AML-193 (cell line): Measurements from ENCODE around the gene SERPINA6.
"Not testable (repeated sequence)": the region's sequence is repeated elsewhere in the genome, so short reads cannot be mapped to it uniquely, and the experiment has no call there.

Experiments used
- DNase-seq, 2 experiments: peaks; one replicate each; lab custom pipeline; 2025; lab: John Stamatoyannopoulos, UW

The SERPINA6 gene

GRCh38 chr14:94354638-94355185 lies 31.6 kb upstream of the SERPINA6 start:
- DNase-seq = no peak

- DNase-seq = not testable (repeated sequence)
These were observed 31.1 kb upstream of the SERPINA6 start for GRCh38 chr14:94354190-94354589.

DNA sequence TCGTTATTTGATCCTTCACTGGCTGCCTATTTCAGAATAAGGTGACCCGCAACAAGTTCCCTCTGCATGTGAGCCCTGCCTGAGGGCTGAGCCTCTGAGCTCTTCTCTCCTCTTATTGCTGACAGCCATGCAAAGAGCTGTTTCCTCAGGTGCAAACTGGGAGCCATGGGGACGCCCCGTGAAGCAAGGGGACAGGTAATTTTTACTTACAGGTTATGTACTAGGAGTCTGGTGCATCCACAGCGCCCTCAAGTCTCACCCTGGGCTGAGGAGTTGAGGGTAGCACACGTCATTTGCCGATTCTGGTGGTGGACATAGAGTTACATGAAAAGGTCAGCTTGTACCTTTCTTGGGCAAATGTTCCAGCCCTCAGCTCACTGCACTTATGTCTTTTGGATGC lies 26.1 kb upstream of the SERPINA6 start:
- DNase-seq = no peak

DNA sequence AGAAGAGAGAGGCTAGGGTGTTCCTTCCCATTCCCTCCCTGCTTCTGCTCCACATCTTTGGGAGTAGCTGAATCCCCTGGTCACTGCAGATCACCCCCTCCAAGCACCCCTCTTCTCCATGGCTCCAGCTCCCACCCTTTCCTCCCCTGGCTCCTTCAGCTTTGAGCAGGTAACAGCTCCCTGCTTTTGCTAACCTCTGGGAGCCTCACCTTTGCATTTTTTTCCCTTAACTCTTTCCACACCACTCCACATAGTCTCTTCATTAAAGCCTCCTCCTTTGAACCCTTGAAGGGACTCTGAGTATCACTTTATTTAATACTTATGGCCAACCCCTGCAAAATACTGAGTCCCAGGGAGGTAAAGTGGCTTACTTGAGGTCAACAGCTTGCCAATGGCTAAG lies 25.7 kb upstream of the SERPINA6 start:
- DNase-seq = no peak

GRCh38 chr14:94346841-94347240 lies 23.7 kb upstream of the SERPINA6 start:
- DNase-seq = no peak

DNA sequence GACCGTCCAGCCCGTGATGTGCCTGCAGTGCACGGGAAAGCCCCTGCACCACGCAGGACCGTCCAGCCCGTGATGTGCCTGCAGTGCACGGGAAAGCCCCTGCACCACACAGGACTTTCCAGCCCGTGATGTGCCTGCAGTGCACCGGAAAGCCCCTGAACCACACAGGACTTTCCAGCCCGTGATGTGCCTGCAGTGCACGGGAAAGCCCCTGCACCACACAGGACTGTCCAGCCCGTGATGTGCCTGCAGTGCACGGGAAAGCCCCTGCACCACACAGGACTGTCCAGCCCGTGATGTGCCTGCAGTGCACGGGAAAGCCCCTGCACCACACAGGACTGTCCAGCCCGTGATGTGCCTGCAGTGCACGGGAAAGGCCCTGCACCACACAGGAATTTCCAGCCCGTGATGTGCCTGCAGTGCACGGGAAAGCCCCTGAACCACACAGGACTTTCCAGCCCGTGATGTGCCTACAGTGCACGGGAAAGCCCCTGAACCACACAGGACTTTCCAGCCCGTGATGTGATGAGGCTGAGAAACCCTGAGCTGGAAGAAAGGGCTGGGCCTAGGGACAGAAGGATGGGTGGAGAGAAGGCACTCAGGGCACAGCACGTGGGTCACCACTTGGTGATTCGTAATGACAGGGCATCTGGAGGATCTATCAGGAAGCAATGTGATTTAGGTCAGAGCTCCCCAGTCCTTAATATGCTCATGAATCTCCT lies 23.1 kb upstream of the SERPINA6 start:
- not testable (repeated sequence) for DNase-seq

DNA sequence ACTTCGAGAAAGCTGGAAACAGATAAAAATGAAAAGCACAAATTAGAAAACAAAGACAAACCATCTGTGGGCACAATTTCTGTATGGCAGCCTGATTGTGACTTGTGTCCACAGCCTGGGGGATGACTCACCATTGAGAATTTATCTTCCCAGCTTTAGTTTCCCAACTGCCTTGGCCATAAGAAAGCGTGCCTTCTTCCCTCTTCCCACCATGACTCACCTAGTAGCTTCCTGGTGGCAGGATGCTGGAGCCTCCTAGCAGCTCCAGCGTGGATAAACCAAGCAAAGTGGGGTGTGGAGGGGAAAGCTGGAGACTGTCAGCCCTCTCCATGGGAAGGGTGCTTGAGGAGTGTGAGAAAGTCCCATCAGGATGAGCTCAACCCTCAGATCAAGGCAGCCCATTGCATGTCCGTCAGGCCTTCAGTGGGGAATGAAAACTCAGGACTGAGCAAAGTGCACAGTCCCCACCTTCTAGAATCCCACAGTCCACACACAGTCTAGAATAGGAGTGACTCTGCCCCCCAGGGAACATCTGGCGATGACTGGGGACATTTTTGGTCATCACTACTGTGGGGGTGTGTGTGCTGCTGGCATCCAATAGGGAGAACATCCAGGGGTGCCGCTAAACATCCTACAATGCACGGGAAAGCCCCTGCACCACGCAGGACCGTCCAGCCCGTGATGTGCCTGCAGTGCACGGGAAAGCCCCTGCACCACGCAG lies 22.4 kb upstream of the SERPINA6 start:
- no peak for DNase-seq

DNA sequence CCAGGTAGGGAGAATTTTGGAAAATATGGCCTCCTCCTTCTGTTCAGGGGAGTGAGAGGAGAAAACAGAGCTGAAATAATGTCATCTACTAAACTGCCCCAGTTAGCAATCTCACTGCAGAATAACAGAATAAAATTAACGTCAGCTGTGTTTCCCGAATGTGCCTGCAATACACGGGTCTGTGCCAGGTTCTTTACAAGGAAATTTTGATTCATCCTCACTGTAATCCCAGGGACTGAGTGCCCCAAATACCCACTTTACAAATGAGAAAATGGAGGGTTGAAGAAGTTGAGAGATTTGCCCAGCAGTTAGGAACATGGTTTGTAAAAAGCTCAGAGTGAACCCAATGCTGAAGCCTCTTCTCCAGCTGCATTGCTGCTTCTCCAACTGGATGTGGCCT lies 21.3 kb upstream of the SERPINA6 start:
- no peak for DNase-seq

DNA sequence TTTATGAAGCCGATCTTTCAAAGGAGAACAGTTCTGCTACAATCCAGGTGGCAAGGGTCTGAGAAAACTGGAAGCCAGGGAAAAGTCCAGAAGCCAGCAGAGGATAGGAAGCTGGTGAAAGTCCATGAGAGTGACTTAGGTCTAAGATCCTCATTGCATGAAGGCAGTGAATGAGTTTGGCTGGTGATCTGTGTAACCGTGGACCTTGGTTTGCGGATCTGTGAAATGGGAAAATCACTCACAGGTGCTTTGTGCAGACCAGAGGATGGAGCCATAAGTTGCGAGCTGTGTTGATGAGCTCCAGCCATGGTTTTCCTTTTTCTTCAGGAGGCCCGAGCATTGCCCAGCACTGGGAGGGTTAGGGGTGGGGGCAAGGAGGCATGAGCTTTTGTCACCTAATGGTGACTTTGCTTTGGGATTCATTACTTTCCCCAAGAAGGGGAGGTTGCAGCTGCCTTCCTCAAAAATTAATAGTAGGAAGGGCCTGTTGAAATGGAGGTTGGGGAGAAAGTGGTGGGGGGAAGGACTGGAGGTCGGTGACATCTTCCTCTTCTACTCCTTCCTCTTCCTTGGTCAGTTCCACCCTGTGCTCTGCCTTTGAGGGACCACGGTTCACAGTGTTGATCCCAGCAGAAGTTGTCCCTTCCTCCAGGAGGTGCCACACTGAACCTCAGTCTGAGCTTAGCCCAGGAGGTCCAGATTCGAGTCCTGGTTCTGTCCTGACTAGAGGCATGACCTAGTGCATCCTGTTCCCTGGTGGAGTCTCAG lies 20.3 kb upstream of the SERPINA6 start:
- DNase-seq = peak; percentile 12

DNA sequence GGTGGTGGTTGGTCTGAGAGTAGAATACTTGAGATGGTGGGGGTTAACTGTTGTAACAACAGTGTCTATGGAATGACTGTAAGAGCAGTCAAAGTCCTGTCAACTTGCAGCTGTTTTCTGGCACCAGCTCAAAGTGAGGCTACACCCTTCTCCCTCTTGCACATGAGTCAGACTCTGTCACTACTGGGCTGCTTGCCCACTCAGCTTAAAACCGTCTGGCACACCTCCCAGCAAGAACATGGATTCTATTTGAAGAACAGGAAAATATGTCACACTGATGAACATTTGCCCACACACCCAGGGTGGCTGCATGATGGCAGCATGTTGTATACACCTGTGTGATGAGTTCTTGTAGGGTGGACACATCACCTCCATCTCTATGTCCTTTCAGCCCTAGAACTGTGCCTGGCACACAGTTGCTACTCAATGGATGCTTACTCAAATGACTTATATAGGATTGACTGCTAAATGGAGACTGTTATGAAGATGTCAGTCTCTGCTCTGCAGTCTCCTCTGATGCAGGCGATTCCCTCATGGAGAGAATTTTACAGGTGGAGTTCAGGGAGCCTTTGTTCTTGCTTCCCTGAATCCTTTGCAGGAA lies 19.3 kb upstream of the SERPINA6 start:
- DNase-seq = peak; percentile 54 to 68

DNA sequence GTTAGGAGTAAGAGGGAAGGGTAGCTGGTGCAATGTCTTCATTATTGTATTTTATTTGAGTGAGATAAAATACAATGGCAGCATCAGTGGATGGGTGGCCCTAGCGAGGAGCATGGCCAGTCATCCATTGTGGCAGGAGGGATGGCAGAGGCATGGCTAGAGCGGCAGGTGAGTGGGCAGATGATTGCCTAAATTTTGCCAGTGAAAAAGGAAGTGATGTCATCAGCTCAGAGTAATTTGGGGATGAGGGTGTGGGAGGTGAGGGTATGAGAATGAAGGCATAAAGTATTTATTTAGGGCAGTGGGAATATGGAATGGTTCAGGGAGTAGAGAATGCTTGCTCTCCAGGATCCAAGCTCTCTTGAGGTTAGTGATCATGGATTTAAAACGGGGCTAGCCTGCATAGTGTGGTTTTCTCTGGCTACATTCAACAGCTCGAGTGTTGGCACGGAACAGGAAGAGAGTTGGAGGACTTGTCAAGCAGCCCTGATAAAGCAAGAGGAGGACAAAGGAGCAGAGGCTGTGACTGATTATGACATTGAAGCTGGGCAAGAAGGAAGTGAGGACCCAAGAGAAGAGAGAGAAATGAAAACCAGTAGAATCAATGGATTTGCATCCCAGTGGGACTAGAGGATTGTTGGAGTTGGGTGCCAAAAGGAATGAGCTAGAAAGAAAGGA lies 18.7 kb upstream of the SERPINA6 start:
- DNase-seq = peak; percentile 44 to 57

DNA sequence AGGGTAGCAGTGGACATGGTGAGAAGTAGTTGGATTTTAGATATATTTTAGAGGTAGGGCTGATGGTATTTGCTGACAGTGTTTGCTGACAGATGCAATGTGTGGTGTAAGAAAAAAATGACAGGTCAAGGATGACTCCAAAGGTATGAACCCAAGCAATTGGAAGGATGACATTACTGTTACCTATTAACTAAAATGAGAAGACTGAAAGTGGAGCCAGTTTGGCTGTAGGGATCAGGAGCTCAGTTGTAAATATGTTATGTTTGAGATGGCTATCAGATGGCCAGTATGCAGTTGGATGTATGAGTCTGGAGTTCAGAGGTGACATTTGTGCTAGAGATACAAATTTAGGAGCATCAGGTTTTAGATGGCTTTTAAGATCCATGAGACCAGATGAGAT lies 17.4 kb upstream of the SERPINA6 start:
- no peak for DNase-seq

GRCh38 chr14:94338023-94338422 lies 14.9 kb upstream of the SERPINA6 start:
- DNase-seq = no peak

GRCh38 chr14:94337274-94337673 lies 14.1 kb upstream of the SERPINA6 start:
- DNase-seq = peak in 1 of 2 experiments; percentile 6

- no peak for DNase-seq
These were observed 11.7 kb upstream of the SERPINA6 start for GRCh38 chr14:94334872-94335271.

- DNase-seq = no peak
These were observed 9.5 kb upstream of the SERPINA6 start for GRCh38 chr14:94332587-94332986.

DNA sequence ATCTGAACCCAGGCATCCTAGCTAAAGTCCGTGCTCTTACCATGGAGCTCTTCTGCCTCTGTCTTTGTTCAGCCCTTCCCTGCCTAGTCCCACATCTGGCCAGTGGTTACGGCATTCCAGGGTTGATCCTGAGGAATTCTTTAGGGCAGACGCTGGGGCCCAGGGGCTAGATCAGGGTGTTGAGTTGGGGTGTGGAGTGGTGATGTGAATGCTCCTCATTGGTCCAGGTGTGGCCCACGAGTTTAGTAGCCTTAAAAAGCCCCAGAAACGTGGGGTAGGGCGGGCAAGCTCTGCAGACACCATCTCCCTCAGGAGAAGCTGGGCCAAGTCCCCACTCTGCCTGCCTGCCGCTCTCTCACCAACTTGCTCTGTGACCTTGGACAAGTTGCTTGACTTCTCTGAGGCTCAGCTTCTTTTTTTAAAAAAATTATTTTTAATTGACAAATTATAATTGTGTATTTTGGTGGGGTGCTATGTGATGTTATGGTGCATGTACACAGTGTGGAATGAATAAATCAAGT lies 9.0 kb upstream of the SERPINA6 start:
- DNase-seq = no peak

GRCh38 chr14:94331462-94331861 lies 8.3 kb upstream of the SERPINA6 start:
- DNase-seq = no peak

DNA sequence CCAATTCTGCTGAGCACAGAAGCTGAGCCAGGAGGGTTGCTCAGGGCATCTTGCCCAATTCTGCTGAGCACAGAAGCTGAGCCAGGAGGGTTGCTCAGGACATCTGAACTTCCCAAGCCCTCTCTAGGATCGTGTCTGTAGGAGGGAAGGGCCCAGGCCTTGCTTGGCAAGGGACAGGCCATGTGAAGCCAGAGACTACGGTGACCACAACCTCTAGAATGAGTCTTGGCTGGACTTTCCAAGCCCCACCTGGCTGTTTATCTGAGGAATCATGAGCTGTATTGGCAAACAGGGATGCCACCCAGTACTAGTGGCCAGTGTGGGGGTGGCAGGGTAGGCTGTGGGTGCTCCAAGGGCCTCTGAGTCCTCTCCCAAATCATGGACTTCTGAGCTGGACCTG lies 7.7 kb upstream of the SERPINA6 start:
- peak in 1 of 2 experiments; percentile 2 for DNase-seq

- DNase-seq = no peak
These were observed 7.3 kb upstream of the SERPINA6 start for GRCh38 chr14:94330432-94330831.

GRCh38 chr14:94329857-94330256 lies 6.7 kb upstream of the SERPINA6 start:
- DNase-seq = no peak
